CD8-positive, alpha-beta memory T cell (primary cell): ENCODE results near the gene TMEM106A. TPM values are rescaled to one million over a fixed set of nuclear protein-coding genes. Genes with fewer than 3 reads are reported as not detected.
"Not testable (repeated sequence)": the region's sequence is repeated elsewhere in the genome, so short reads cannot be mapped to it uniquely, and the experiment has no call there.

Source experiments
- CTCF ChIA-PET: fragments of 350-600 bp; sonication (Branson Sonifier 250); formaldehyde crosslinking; loops from one replicate; lab custom pipeline; 2021; ENCODE audit warnings: antibody characterized with exemption; lab: Charles Lee
- POLR2A ChIA-PET: fragments of 350-600 bp; sonication (Branson Sonifier 250); formaldehyde crosslinking; loops from one replicate; lab custom pipeline; 2021; ENCODE audit warnings: antibody characterized with exemption; lab: Charles Lee
- DNase-seq, 5 donors: peaks; one replicate each; pipeline versions ENCODE4 v3.0.0 to v3.0.0-alpha.2; 2020 to 2022; ENCODE audit warnings: mixed read lengths in 1 of 5
- H3K27ac ChIP-seq: one replicate; pipeline ENCODE4 v1.7.0; 2013; ENCODE audit warnings: low read depth, mild to moderate bottlenecking, low read length, moderate library complexity
- H3K27me3 ChIP-seq: 2 replicates; pipeline ENCODE4 v1.7.0; 2013; ENCODE audit warnings: low read length, mild to moderate bottlenecking; ENCODE audit not compliant: insufficient read depth, poor library complexity, severe bottlenecking
- H3K36me3 ChIP-seq: 2 replicates; pipeline ENCODE4 v1.7.0; 2013; ENCODE audit warnings: mild to moderate bottlenecking, low read length, moderate library complexity; ENCODE audit not compliant: insufficient read depth
- H3K4me1 ChIP-seq: 2 replicates; pipeline ENCODE4 v1.7.0; 2013; ENCODE audit warnings: mild to moderate bottlenecking, low read length, moderate library complexity; ENCODE audit not compliant: insufficient read depth
- H3K4me3 ChIP-seq: 2 replicates; pipeline ENCODE4 v1.7.0; 2013; ENCODE audit warnings: mild to moderate bottlenecking, low read length
- H3K9me3 ChIP-seq: 2 replicates; pipeline ENCODE4 v1.7.0; 2013; ENCODE audit warnings: mild to moderate bottlenecking, low read length
- H3K27ac Mint-ChIP-seq, 8 donors: one replicate each; pipeline ENCODE4 v1.8.0; 2020 to 2021; ENCODE audit warnings: mixed read lengths in 8 of 8, mild to moderate bottlenecking in 6 of 8, inconsistent platforms in 3 of 8, moderate library complexity in 3 of 8
- H3K27me3 Mint-ChIP-seq, 2 donors: one replicate each; pipeline ENCODE4 v1.8.0; 2020 to 2021; ENCODE audit warnings: mixed read lengths in 2 of 2, mild to moderate bottlenecking in 1 of 2, moderate library complexity in 1 of 2
- H3K36me3 Mint-ChIP-seq, 3 donors: one replicate each; pipeline ENCODE4 v1.8.0; 2020 to 2021; ENCODE audit warnings: mixed read lengths in 3 of 3, inconsistent platforms in 1 of 3, mild to moderate bottlenecking in 1 of 3
- H3K4me1 Mint-ChIP-seq, 3 donors: one replicate each; pipeline ENCODE4 v1.8.0; 2020 to 2021; ENCODE audit warnings: mixed read lengths in 3 of 3, inconsistent platforms in 1 of 3, mild to moderate bottlenecking in 1 of 3
- H3K4me3 Mint-ChIP-seq, 7 donors: one replicate each; pipeline ENCODE4 v1.8.0; 2020 to 2021; ENCODE audit warnings: mixed read lengths in 7 of 7, mild to moderate bottlenecking in 6 of 7, moderate library complexity in 4 of 7, inconsistent platforms in 2 of 7
- H3K9me3 Mint-ChIP-seq, 5 donors: one replicate each; pipeline ENCODE4 v1.8.0; 2020 to 2022; ENCODE audit warnings: mixed read lengths in 5 of 5, mild to moderate bottlenecking in 3 of 5, moderate library complexity in 2 of 5, inconsistent platforms in 1 of 5
- polyA plus RNA-seq: library from polyadenylated mRNA; unstranded; fragments of 300-500 nt; fragmentation: Illumina TruSeq; gene quantifications from one replicate; pipeline ENCODE4 v1.2.3, GENCODE V29; 2021
- total RNA-seq, 2 experiments: library from RNA; stranded (reverse); gene quantifications; one replicate each; pipeline ENCODE4 v1.2.3, GENCODE V29; 2021

Gene TMEM106A
- total and polyA plus RNA-seq, 3 experiments from 2014 or later = 5.3 to 10.2 (median 8.8) TPM

GRCh38 chr17:43228020-43228782 lies 16.5 kb downstream of the TMEM106A start, which contains the start of gene CCDC200:
TSS of gene CCDC200 (minus strand) at chr17:43228623. CDS start at chr17:43228554, 69 bp downstream.
- CTCF ChIA-PET, H3K36me3 ChIP-seq, H3K4me1 Mint-ChIP-seq, DNase-seq, H3K27me3 Mint-ChIP-seq, POLR2A ChIA-PET, H3K4me1 ChIP-seq, H3K27ac Mint-ChIP-seq, H3K4me3 ChIP-seq, H3K9me3 ChIP-seq, H3K27me3 ChIP-seq, H3K9me3 Mint-ChIP-seq, H3K4me3 Mint-ChIP-seq, H3K27ac ChIP-seq: not testable (repeated sequence)
- peaks cover 0 to 10% (median 0%) of the 10 kb centered on the region in 3 donors for H3K36me3 Mint-ChIP-seq

GRCh38 chr17:43231205-43232020 lies 19.7 kb downstream of the TMEM106A start:
- H3K27me3 ChIP-seq, H3K9me3 Mint-ChIP-seq, H3K36me3 Mint-ChIP-seq, H3K4me3 ChIP-seq, DNase-seq, H3K27ac ChIP-seq, H3K27me3 Mint-ChIP-seq, H3K36me3 ChIP-seq, H3K4me1 ChIP-seq, H3K9me3 ChIP-seq, H3K4me1 Mint-ChIP-seq, POLR2A ChIA-PET, CTCF ChIA-PET: not testable (repeated sequence)
- H3K27ac Mint-ChIP-seq = peak overlapping the region in 1 of 8 donors; percentile 5
- H3K4me3 Mint-ChIP-seq = peak overlapping the region in 2 of 7 donors; percentile 12 to 48

DNA sequence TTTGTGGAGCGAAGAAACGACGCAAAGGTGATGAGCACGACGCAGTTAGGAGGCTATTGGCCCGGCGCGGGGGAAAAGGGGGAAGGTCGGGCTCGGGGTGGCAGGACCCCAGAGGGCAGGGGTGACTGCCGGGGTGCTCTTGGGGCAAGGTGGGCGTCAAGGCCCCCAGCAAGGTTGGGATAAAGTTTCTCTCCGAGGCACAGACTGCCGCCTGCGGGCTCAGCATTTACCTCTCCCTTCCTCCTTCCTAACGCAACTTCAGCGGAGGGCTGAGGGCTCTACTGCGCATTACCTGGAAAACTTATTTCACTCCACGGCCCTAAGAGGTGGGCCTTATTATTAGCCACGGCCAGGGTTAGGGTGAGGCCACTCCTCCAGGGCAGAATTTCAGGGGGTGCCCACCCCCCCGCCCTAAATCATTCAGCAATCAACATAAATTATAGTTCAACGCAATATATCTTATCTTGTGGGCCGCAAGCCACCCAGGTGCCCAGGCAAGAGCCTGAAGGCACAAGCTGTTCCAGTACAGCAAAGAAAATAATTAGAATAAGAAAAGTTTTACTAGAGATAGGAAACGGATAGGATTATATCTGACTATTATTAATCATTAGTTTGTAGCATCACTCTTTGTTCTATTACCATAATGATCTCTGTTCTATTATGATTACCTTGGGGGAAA lies 20.5 kb downstream of the TMEM106A start:
- H3K36me3 Mint-ChIP-seq, H3K9me3 ChIP-seq, H3K4me3 ChIP-seq, H3K27ac ChIP-seq, H3K9me3 Mint-ChIP-seq, POLR2A ChIA-PET, H3K36me3 ChIP-seq, H3K4me1 ChIP-seq, H3K4me1 Mint-ChIP-seq, H3K27me3 ChIP-seq, H3K27me3 Mint-ChIP-seq, CTCF ChIA-PET: not testable (repeated sequence)
- Mint-ChIP-seq H3K27ac (peak overlapping the region in 3 of 8 donors; percentile 5 to 88 (median 57)), H3K4me3 (peak overlapping the region in 5 of 7 donors; percentile 36 to 63 (median 48))
- DNase-seq = peak in 2 of 5 donors; percentile 29 to 60

DNA sequence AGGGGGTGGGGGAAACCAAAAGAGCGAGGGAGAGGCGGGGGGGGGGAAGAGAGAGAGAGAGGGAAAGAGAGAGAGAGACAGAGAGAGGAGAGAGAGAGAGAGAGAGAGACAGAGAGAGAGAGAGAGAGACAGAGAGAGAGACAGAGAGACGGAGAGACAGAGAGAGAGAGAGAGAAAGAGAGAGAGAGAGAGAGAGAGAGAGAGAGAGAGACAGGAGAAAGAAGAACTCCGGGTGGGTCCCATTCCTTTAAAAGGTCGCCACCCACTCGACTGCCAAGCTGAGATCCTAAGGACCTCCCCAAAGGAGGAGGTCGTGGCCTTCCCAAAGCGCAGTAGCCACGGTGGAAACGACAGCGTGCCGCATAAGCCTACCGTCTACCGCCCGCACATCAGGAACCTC lies 21.6 kb downstream of the TMEM106A start:
- CTCF ChIA-PET, H3K4me3 Mint-ChIP-seq, H3K27me3 ChIP-seq, H3K27ac ChIP-seq, H3K9me3 ChIP-seq, H3K36me3 Mint-ChIP-seq, H3K4me3 ChIP-seq, H3K27ac Mint-ChIP-seq, H3K4me1 Mint-ChIP-seq, H3K9me3 Mint-ChIP-seq, H3K4me1 ChIP-seq, DNase-seq, H3K36me3 ChIP-seq, POLR2A ChIA-PET, H3K27me3 Mint-ChIP-seq: not testable (repeated sequence)

DNA sequence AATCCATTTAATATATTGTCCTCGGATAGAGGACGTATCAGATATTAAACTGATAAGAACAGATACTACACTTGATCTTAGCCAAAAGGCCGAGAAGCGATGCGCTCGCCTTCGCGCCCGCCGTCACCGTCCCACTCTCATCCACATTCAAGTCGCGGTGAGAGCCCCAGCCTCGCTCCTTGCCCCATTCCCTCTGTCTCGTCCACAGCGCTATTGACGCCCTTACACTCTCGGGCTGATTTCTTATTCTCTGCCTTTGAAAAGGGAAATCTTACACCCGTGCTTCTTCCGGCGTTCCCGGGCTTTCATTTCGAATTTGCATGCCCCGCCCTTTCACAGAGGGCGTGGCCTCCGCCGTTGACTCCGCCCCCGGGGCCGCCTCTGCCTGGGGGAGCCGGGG lies 22.2 kb downstream of the TMEM106A start, which contains the start of gene RNU2-1:
Gene RNU2-1 (minus strand): TSS at position 101 of the 400 bp plus-strand sequence.
- POLR2A ChIA-PET, H3K4me1 Mint-ChIP-seq: not testable (repeated sequence)

GRCh38 chr17:43239597-43239996 lies 27.9 kb downstream of the TMEM106A start:
- POLR2A ChIA-PET, H3K27me3 ChIP-seq, H3K36me3 ChIP-seq, H3K27ac ChIP-seq, H3K27ac Mint-ChIP-seq, H3K4me3 Mint-ChIP-seq, H3K36me3 Mint-ChIP-seq, CTCF ChIA-PET, H3K9me3 ChIP-seq, H3K4me1 ChIP-seq, H3K9me3 Mint-ChIP-seq, H3K4me3 ChIP-seq, DNase-seq, H3K4me1 Mint-ChIP-seq, H3K27me3 Mint-ChIP-seq: not testable (repeated sequence)

More for the DNA sequence above, 22.2 kb downstream of the TMEM106A start, which contains the start of gene RNU2-1:
- H3K4me1 ChIP-seq, H3K4me3 ChIP-seq, H3K27ac Mint-ChIP-seq, H3K36me3 Mint-ChIP-seq, H3K27ac ChIP-seq, H3K4me3 Mint-ChIP-seq, H3K27me3 ChIP-seq, H3K36me3 ChIP-seq, H3K9me3 ChIP-seq, DNase-seq, H3K9me3 Mint-ChIP-seq, H3K27me3 Mint-ChIP-seq, CTCF ChIA-PET: not testable (repeated sequence)

- POLR2A ChIA-PET, H3K4me1 Mint-ChIP-seq, H3K36me3 Mint-ChIP-seq, H3K27ac Mint-ChIP-seq, H3K27me3 ChIP-seq, H3K27me3 Mint-ChIP-seq, DNase-seq, H3K36me3 ChIP-seq, H3K4me3 ChIP-seq, H3K4me1 ChIP-seq, H3K27ac ChIP-seq, CTCF ChIA-PET, H3K4me3 Mint-ChIP-seq, H3K9me3 Mint-ChIP-seq, H3K9me3 ChIP-seq: not testable (repeated sequence)
These were observed 29.1 kb downstream of the TMEM106A start for GRCh38 chr17:43240596-43241352.
